NCI-H146 (cell line): ENCODE data around the gene KCNE2.
"Not testable (repeated sequence)": the region's sequence is repeated elsewhere in the genome, so short reads cannot be mapped to it uniquely, and the experiment has no call there.

Source experiments
- DNase-seq: peaks from one replicate; lab custom pipeline; 2025; lab: John Stamatoyannopoulos, UW

KCNE2 gene

GRCh38 chr21:34407294-34407693 is 43.5 kb downstream of the KCNE2 start:
- DNase-seq: not testable (repeated sequence)

GRCh38 chr21:34417448-34418077 is 53.8 kb downstream of the KCNE2 start:
- not testable (repeated sequence) for DNase-seq
